NOMO-1 treated with DMSO at 0.1 percent for 48 hours (cell line): ENCODE results near the gene GOLGA6L10.
"Not testable (repeated sequence)": the region's sequence is repeated elsewhere in the genome, so short reads cannot be mapped to it uniquely, and the experiment has no call there.

Experiments used
- DNase-seq: peaks from one replicate; lab custom pipeline; 2025; ENCODE audit not compliant: unreplicated experiment; lab: John Stamatoyannopoulos, UW

GOLGA6L10 gene

DNA sequence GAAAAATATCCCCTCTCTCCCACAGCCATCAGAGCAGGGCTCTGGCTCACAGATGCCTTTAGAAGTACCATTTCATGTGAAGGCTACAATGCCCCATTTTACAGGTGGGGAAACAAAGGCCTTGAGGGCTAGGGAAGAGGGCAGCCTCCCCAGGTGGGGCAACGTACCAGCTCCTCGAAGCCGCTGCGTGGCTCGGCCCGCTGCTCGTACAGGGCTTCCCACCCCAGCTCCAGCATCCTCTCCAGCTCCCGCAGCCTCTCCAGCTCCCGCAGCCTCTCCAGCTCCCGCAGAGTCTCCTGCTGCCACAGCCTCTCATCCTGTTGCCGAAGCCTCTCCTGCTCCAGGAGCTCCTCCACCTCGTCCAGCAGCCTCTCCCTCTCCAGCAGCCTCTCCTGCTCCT lies 4.9 kb downstream of the GOLGA6L10 start:
- DNase-seq = not testable (repeated sequence)

DNA sequence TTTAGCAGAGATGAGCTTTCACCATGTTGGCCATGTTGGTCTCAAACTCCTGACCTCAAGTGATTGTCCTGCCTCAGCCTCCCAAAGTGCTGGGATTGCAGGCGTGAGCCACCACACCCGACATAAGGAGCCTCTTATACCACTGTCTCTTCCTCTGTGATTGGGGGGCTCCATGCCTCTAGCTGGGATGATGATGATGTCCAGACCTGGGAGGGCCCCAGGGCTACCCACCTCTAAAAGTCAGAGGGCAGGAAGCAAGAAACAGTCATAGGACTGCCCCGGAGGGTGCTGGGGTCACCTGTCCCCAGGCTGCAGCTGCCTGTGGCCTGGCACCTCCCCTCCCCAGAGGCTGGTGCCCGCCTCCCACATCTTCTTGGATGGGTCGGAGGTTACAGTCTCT lies 5.4 kb downstream of the GOLGA6L10 start:
- not testable (repeated sequence) for DNase-seq

DNA sequence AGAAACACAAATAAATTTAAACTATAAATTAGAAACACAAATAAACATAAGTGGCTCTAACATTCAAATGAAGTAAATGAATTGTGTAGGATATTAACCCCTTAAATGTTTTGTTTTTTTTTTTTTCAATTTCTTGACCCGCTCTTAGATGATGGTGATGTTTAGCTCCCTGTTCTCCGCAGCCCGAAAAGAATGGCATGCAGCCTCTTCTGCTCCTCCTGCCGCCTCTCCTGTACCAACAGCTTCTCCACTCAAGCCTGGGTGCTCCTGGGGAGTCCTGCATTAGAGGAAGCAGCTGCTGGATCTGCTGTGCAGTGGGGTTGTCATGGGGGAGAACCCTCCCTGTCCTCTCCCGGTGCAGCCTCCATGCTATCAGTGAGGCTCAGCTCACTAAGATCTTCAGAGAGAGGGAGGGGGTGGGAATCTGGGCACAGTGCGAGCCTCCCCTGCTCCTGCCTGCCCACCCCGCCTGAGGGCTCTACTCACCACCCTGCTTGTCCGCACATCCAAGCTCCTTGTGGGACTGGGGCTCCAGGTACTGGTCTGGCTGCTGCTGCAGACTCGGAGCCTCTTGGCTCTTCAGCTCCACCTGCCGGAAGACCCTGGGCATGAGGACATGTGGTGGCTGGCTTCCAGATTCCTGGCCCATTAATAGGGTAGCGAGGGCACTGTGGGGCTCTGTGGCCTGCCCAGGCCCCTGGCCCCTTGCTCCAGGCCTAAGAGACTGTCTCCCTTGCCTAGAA lies 6.5 kb downstream of the GOLGA6L10 start:
- DNase-seq = not testable (repeated sequence)

DNA sequence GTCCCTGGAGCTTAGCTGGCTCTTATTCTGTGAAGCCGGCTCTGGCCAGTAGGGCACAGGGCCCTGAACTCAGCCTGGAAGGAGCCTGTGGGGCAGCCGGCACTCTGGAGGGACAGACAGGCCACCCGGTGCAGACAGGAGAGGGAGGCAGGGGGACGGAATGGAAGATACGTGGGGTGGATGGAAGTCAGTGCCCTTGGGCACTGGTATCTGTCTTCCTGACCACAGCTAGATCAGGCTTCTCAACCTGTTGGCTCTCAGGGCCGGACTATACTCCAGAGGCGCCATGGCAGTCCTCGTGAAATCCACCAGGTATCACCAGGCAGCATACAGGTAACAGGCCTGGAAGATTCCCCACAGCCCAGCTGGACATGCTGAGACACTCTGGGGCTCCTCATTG lies 10.7 kb downstream of the GOLGA6L10 start:
- not testable (repeated sequence) for DNase-seq

DNA sequence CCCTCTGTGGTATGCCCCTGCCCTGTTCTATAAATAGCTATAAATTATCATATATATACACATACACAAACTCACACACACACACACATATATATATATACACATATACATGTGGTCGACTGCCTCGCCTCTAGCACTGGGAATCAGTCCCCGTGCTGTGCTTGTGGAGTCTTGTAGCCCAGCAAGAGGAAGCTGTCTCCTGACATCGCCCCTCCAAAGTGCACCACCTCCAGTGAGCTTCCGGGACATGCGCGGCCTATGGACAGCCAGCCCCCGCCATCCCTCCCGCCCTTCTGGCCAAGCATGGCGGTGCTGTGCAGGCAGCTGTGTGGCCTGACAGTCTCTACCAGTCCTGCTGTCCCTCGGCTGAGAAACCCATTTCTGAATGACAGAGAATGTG lies 11.2 kb downstream of the GOLGA6L10 start:
- DNase-seq = not testable (repeated sequence)

DNA sequence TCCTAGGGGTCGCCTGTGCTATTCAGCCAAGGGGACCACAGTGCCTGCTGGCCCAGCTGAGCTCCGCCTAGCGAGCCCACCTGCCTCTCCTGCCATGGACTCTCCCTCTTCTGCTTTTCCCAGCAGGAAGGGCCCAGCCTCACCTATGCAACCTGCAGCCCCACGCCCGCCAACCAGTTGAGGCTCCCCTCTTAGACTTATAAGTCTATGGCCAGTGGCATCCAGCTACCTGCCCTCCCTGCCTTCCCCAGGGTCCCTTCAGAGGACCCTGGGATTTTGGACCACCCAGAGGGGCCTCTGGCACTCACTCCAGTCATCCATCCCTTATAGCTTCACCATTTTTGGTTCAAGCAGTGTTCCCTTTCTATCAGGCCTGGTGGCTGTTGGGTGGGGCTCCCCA lies 12.2 kb downstream of the GOLGA6L10 start:
- DNase-seq = not testable (repeated sequence)

DNA sequence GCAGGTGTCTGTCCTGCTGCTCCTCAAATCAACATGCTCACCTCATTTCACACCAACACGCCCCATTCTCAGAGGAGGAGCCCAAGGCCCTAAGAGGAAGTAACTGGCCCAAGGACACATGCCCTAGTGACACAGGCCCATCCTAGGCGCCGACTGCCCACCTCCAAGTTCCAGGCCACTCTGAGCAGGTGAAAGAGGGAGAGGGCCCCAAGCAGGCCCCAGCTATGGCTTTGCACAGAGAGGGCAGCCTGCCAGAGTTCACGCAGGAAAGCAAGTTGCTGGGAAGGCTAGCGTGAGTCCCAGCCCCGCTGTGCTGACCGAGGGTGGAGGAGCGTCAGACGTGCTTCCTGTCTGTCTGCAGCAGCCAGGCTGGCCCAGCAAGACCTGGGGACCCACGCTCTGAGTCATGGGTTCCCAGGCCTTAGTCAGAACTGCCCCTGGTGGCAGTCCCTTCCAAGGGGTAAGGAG lies 13.1 kb downstream of the GOLGA6L10 start:
- DNase-seq = not testable (repeated sequence)

DNA sequence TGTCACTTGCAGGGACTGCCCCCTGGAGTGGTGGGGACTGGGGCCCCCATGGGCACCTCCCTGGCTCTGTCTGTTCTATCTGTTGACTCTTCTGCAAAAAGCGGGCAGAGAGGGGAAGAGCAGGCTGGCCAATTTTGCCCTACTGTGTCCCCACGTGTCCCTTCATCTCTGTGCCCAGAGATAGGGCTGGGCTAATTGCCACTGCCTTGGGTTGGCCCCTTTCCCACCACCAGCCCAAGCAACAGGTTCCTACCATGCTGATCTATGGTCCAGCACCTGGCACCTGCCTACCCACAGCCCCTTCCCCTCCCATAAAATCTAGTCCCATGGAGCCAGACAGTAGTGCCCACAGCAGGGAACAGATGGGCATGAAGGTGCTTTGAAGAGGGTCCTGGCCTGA lies 14.3 kb downstream of the GOLGA6L10 start:
- not testable (repeated sequence) for DNase-seq

DNA sequence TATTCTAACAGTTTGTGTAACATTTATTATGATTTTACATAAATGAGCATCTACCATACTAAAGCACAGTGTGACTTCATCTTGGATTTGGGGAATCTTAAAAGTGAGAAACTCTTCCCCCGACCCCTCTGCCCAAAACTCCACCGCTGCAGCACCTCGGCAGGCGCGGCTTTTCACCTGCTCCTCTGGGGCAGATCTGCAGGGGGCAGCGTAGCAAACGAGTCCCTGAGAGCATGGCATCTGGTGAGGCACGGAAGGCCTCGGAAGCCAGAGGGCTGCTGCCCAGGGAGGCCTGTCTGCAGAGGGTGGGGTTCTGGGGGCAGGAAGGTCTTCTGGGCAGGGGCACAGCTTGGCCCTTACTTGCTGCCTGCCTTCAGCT lies 14.7 kb downstream of the GOLGA6L10 start:
- DNase-seq = not testable (repeated sequence)

DNA sequence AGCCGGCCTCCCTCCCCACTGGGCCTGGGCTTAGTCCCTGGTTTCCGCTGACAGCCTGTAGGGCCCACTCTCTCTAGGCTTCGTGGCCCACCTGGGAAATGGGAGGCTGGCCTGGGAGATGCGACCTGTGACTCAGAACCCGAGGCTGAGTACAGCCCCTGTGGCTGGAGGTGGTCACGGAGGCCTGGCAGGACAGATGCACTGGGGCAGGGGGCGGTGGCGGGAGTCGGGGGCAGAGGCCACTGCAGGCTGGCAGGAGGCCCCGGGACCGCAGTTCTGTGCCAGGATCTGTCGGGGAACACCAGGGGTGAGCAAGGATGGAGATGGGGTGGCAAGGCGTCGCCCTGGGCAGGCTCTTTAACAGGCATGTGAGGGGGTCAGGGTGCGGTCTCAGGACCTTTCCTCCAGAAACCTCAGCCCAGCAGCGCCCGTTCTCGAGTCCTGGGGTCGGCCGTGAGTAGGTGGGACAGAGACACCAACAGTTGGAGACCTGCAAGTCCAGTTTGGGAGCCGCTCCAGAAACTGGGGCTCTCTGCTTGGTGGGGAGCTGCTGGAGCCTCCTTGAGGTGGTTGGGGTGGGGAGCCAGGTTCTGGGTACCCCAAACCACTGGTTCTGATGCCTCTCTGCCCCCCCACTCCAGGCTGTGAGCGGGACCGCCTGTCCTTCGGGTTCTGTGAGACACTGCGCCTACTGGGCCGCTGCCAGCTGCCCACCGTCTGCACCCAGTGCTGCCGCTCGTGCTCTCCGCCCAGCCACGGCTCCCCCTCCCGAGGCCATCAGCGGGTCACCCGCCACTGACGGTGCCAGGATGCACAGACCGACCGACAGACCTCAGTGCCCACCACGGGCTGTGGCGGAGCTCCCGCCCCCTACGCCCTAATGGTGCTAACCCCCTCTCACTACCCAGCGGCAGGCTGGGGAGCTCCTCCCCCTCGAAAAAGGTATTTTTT lies 15.4 kb downstream of the GOLGA6L10 start:
- DNase-seq = not testable (repeated sequence)

DNA sequence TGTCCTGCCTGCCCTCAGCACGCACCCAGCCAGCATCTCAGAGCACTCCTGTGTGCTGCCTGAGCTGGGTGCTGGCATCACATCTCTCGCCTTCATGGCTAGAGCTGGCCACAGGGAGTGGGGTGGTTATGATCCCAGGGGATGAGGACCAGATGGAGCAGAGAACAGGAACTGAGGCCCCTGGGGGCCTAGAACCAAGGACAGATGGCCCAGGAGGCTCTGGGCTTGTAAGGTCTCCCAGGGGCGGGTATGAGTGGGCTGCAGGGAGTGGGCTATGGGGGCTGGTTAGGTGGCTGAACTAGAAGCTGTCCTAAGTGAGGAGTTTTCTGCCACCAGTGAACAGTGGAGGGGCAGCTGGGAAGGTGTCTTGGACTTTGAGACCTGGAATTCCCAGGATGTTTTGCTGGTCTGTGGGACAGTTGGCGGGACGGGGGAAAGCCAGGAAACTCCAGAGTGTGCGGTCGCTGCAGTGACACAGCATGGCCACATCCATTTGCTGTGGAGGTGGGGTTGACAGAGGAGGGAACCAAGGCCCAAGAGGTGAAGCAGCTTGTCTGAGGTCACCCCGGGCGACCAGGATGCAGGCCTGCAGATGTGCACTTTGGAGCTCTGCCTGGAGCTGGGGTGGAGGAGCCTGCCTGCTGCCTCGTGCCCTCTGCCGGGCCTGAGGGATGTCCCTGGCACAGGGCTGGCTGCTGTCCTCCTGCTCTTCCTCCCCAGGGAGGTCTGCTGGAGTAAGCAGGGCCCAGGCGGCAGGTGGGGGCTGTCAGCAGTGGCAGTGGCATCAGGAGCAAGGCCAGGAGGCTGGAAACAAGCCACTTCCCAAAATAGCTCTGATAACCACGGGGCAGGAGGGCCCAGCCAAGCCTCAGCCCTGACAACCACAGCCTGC lies 16.3 kb downstream of the GOLGA6L10 start:
- not testable (repeated sequence) for DNase-seq

DNA sequence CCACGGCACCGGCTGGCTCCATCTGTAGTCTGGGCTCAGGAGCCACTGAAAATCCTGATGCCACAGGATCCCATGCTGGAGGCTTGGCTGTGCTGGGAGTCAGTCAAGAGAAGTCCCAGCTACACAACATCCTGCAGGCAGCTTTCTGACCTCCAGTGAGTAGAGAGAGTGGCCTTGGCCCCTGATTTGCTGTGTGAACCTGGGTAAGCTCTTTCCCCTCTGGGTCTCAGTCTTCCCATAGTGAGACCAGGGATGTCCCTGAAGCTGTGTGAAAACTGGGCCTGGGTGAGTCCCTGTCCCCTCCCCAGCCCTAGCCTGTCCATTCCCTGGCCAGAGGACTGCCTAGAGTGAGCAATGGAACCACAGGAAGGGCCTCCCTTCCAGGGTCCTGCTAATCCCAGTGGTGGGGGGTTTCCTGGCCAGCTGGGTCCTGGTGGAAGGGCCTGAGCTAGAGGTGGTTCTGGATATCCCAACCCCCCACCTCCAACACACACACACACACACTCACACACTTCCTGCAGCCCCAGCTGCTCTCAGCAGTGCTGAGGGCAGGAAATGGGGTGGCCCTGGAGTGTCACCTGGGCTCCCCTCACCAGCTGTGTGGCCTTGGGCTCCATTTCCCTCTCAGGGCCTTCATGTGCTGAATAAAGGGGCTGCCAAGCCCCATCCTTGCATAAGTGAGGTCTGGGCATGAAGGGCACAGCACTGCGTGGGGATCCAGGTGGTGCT lies 17.5 kb downstream of the GOLGA6L10 start:
- DNase-seq = not testable (repeated sequence)

DNA sequence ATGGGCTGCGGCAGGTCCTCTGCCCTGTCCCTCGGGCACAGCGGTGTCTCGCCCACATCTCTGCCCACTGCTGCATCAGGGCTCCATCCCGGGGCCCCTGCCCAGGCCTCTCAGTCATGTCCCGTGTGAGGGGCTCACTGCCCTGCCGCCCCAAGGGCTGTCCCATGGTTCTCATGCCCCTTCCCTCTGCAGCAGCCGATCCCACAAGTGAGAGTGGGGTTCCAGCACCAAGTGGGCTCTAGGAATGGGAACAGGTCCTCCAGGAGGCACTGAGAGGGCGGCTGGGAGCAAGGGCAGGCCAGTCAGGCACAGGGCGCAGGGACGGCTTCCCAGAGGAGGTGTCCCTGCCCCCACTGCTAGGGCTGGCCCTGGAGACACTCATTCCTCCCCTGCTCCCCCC lies 18.4 kb downstream of the GOLGA6L10 start:
- DNase-seq = not testable (repeated sequence)

DNA sequence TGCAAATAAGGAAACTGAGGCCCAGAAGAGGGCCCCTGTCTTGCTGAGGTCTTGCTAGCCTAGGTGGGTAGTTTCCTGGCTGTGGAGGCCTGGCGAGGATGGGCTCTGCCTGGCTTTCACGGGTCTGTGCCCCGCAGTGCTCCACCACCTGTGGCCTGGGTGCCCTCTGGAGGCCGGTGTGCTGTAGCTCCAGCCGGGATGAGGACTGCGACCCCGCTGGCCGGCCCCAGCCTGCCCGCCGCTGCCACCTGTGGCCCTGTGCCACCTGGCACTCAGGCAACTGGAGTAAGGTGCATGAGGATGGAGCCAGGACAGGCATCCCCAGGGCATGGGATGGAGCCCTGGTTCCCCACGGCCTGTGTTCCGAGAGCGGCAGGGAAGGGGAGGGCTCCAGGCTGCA lies 20.2 kb downstream of the GOLGA6L10 start:
- DNase-seq = not testable (repeated sequence)

DNA sequence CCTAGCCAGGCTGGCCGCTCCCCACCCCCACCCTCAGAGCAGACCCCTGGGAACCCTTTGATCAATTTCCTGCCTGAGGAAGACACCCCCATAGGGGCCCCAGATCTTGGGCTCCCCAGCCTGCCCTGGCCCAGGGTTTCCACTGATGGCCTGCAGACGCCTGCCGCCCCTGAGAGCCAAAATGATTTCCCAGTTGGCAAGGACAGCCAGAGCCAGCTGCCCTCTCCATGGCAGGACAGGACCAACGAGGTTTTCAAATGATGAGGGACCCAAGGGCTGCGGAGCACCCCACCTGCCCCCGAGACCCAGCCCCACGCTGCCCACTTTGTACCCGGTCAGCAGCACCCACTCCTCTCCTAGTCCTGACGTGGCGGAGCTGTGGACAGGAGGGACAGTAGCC lies 21.9 kb downstream of the GOLGA6L10 start:
- DNase-seq = not testable (repeated sequence)

DNA sequence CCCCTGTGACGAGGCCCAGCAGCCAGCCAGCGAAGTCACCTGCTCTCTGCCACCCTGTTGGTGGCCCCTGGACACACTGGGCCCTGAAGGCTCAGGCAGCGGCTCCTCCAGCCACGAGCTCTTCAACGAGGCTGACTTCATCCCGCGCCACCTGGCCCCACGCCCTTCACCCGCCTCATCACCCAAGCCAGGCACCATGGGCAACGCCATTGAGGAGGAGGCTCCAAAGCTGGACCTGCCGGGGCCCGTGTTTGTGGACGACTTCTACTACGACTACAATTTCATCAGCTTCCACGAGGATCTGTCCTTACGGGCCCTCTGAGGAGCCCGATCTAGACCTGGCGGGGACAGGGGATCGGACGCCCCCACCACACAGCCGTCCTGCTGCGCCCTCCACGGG lies 22.4 kb downstream of the GOLGA6L10 start:
- DNase-seq = not testable (repeated sequence)

DNA sequence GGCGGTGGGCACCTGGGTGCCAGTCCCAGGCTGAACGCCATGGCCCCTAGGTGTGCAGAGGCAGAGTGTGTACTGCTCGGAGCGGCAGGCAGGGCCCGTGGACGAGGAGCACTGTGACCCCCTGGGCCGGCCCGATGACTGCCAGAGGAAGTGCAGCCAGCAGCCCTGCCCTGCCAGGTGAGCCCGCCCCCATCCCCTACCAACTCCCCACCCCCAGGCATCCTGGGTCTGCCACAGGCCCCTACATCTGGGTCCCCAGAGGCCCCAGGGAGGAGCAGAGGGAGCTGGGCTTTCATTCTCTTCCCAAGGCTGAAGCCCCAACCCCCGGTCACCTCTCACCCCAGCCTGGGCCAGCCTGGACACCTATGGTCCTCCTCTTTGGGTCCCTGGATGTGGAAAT lies 23.6 kb downstream of the GOLGA6L10 start:
- DNase-seq = not testable (repeated sequence)

DNA sequence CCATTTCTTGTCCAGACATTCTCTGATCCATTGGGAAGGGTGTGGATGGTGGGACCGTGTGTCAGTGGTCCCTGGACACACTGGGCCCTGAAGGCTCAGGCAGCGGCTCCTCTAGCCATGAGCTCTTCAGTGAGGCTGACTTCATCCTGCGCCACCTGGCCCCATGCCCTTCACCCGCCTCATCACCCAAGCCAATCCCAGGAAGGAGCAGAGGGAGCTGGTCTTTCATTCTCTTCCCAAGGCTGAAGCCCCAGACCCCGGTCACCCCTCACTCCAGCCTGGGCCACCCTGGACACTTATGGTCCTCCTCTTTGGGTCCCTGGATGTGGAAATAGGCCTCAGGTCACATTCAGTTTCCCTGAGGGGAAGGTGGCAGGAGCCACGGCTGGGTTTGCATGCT lies 24.4 kb downstream of the GOLGA6L10 start:
- not testable (repeated sequence) for DNase-seq

DNA sequence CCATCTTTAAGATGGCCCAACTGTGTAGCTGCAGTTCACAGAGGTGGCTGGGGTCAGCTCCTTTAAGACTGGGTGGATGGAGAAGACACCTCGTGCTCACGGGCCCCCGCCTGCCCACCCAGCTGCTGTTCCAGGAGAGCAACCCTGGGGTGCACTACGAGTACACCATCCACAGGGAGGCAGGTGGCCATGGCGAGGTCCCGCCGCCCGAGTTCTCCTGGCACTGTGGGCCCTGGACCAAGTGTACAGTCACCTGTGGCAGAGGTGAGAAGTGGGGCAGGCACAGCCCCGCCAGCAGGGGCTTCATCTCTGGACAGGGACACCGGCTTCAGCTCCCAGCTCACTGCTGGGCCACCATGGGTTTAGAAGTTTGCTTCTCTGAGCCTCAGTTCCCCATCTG lies 26.8 kb downstream of the GOLGA6L10 start:
- DNase-seq = not testable (repeated sequence)

DNA sequence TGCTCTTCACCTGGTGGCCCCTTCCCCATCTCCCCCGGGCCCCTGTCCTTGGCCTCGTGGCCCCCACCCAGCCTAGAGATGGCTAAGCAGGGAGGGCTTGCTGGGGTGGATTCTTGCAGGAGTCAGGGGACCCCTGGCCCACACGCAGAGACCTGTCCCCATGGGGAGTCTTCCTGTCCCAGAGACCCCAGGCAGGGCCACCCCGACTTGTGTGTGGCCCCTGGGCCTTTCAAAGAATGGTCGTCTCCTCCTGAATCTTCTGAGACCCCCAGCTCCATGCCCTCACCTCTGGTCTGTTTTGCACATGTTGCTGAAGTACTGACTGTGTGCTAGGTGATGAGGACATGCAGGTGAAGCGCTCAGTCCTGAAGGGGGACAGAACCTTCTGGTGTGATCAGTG lies 28.4 kb downstream of the GOLGA6L10 start:
- not testable (repeated sequence) for DNase-seq
